G401 (cell line): ENCODE results near the gene ATG2B. TPM values are rescaled to one million over a fixed set of nuclear protein-coding genes. Genes with fewer than 3 reads are reported as not detected.
A peak's percentile ranks its signal among the peaks of the same experiment; 100 is the strongest.

Source experiments
- DNase-seq: peaks from one replicate; pipeline ENCODE4 v3.0.0-alpha.2; 2015; ENCODE audit warnings: low spot score
- in situ Hi-C: cut with HindIII; loops from 2 replicates; pipeline ENCODE4 v1.10.0; 2016; ENCODE audit warnings: low sequenced_read_pairs, mixed read lengths
- total RNA-seq: library from RNA; depleted of rRNA; stranded (reverse); fragments of >200 nt; shearing (Covaris generic); gene quantifications from 2 replicates; pipeline ENCODE4 v1.2.3, GENCODE V29; 2014; rRNA removed

The ATG2B gene, protein sequence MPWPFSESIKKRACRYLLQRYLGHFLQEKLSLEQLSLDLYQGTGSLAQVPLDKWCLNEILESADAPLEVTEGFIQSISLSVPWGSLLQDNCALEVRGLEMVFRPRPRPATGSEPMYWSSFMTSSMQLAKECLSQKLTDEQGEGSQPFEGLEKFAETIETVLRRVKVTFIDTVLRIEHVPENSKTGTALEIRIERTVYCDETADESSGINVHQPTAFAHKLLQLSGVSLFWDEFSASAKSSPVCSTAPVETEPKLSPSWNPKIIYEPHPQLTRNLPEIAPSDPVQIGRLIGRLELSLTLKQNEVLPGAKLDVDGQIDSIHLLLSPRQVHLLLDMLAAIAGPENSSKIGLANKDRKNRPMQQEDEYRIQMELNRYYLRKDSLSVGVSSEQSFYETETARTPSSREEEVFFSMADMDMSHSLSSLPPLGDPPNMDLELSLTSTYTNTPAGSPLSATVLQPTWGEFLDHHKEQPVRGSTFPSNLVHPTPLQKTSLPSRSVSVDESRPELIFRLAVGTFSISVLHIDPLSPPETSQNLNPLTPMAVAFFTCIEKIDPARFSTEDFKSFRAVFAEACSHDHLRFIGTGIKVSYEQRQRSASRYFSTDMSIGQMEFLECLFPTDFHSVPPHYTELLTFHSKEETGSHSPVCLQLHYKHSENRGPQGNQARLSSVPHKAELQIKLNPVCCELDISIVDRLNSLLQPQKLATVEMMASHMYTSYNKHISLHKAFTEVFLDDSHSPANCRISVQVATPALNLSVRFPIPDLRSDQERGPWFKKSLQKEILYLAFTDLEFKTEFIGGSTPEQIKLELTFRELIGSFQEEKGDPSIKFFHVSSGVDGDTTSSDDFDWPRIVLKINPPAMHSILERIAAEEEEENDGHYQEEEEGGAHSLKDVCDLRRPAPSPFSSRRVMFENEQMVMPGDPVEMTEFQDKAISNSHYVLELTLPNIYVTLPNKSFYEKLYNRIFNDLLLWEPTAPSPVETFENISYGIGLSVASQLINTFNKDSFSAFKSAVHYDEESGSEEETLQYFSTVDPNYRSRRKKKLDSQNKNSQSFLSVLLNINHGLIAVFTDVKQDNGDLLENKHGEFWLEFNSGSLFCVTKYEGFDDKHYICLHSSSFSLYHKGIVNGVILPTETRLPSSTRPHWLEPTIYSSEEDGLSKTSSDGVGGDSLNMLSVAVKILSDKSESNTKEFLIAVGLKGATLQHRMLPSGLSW (N-terminal part only)
- total RNA-seq, result 5.5 and 6.8 TPM in 2 replicates

DNA sequence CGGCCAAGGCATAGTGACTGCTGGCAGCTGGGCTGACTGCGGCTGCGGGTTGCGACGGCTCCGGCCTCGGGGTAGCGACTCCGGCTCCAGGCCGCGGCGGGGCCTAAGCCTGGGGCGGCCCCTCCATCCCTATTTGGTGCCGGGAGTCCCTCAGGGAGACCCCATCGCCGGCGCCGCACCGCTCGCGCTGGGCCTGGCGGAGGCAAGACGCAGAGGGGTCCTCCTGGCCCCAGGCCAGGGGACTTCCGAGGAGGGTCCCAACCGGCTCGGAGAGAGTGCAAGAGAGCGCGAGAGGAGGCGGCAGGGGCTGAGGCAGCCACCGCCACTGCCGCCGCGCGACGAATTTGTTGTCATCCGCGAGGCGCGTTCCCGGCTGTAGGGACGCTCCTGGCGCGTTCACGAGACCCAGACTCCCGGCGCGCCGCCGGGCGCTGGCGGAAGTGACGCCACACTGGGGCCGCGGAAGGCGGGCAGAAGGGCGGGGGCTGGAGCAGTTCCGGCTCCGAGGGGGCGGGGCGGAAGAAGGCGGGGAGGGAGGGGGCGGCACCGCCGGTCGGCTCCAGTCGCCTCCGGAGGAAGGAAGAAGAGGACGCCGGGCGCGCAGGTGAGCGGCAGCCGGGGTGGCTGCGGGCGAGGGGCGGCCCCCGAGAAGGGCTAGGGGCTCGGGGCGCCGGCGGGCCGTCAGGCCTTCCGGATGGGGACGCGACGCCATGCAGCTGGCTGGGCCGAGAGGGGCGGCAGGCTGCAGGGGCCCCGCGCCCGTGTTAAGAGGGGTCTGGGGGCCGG, at the start of gene ATG2B, which contains the start of gene GSKIP:
ATG2B (minus strand) TSS at position 377 of the 786 bp plus-strand sequence; CDS start at position 12, 365 bp downstream.
GSKIP (plus strand) TSS at position 562 of the 786 bp plus-strand sequence. CDS start 18,722 bp downstream, outside the sequence.
- in situ Hi-C loops, result no loop called here
- DNase-seq, result peak; percentile 92

DNA sequence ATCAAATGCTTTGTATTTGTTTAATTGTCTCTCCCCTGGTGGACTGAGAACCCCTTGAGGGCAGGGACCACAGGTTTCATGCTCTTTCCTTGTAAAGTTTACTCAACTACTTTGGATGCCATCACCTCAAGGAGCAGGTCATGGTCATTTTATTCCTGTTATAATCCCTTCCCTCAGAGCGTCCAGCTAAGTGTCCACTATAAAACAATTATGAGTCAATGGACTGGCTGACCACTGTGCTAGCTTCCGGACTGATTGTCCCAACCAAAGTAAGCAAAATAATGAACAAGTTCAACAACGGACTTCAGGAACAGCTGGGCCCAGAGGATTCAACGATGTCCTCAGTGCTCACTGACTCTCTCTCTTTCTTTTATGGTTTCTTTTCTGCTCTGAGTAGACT, 47.0 kb upstream of the ATG2B start:
- no peak for DNase-seq
- in situ Hi-C loops, result no loop called here

DNA sequence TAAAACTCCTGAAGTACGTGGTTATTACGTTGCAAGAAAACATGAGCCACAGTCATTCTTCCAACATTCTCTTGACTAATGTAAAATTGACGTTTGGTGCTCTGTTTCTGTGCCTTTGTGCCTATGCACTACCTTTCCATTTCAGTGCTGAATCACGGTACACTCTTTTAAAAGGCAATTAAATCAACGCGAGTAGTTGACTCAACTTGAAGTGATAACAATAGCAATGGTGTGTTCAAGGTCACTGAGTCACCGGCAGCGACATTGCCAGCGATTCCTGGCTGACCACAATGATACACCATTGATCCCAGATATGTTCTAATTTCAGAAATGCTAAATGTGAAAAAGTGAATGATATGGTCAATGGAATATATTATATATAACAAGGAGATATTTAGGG, 46.6 kb upstream of the ATG2B start:
- in situ Hi-C loops, result no loop called here
- DNase-seq, result no peak

GRCh38 chr14:96408608-96409007, 45.5 kb upstream of the ATG2B start:
- in situ Hi-C loops, result no loop called here
- no peak for DNase-seq

DNA sequence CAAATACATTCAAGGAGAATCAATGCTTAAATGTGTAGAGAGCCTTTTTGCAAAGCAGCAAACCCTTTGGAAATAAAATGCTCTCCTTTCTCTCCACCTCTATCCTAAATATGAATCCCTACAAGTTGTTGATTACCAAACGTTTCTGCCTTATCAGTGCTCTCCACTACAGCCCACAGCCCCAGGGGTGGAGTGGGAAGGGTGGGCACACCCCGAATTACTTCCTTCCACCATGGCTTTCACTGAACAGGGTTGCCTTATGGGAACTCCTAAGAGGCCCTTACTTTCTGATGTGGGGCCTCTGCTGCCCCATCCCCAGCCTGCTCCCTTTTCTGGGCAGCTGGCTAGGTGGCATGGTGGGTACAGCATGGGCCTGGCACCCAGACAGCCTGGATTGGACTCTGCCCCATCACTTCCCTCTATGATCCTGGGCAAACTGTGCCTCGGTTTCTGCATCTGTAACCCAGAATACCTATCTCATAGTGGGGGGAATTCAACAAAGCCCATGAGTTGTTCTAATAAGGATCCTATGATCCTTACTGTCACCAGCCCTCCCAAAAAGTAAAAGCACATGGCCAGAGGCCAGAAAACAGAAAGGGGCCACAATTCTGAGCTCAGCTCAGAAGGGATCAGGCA, 44.9 kb upstream of the ATG2B start:
- in situ Hi-C loops, result no loop called here
- no peak for DNase-seq

GRCh38 chr14:96405677-96406076, 42.5 kb upstream of the ATG2B start:
- in situ Hi-C loops, result no loop called here
- DNase-seq, result no peak

DNA sequence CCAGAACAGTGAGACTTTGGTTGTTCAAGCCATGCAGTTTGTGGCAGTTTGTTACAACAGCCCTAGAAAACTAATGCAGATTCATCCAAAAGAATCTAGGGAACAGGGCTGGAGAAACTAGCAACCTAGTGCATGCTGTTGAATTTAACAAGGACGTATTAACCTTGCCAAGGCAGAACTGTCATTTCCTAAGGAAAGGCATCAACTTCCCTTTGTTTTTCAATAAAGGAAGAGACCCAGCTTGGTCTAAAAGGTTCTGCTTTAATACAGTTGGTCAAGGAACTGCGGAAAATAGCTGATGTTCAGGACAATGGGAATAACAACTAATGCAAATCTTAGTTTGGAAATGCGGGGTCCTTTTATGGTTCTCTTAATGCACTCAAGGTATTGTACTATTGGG, 40.3 kb upstream of the ATG2B start:
- no peak for DNase-seq
- in situ Hi-C loops, result no loop called here

DNA sequence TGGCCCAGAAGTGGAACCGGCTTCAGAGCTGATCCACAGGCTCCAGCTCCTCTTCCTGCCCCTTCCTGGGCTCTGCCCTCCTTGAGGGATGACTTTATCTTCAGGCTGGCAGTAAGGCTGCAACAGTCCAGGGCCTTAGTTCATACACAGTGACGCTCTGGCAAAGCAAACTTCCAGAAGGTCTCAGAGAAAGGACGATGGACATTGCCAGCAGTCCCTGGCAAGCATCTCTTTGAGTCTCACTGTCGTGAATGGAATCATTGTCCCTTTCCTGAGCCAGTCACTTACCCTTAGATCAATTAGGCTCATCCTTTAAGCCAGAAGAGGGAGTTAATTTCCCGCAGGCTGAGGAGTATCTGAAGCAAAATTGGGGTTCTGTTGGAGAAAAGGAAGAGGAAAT, 37.4 kb upstream of the ATG2B start:
- in situ Hi-C loops, result no loop called here

DNA sequence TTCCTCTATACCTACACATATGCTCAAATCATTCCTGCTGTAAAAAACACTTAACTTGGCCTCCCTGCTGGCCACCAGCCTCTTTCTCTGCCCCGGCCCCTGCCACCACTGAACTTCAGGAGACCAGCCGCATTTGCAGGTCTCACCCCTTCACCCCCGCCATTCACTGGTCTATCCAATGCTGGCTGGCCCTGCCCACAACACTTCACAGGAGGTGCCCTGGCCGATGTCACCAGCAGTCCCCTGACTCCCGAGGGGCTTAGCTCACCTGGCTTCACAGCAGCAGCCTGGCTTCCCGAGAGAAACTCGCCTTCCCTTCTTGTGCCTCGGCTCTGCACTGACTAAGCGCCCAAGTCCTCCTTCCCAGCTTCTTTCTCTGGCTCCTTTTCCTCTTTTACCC, 36.3 kb upstream of the ATG2B start:
- in situ Hi-C loops, result no loop called here
- no peak for DNase-seq

More for the DNA sequence above, 37.4 kb upstream of the ATG2B start:
- peak; percentile 20 for DNase-seq

GRCh38 chr14:96398921-96399320, 35.8 kb upstream of the ATG2B start:
- DNase-seq, result no peak
- in situ Hi-C loops, result no loop called here

- in situ Hi-C loops, result no loop called here
- no peak for DNase-seq
These were observed 35.3 kb upstream of the ATG2B start for GRCh38 chr14:96398432-96398831.

- in situ Hi-C loops, result no loop called here
- DNase-seq, result no peak
These were observed 31.1 kb upstream of the ATG2B start for GRCh38 chr14:96394047-96394815.

DNA sequence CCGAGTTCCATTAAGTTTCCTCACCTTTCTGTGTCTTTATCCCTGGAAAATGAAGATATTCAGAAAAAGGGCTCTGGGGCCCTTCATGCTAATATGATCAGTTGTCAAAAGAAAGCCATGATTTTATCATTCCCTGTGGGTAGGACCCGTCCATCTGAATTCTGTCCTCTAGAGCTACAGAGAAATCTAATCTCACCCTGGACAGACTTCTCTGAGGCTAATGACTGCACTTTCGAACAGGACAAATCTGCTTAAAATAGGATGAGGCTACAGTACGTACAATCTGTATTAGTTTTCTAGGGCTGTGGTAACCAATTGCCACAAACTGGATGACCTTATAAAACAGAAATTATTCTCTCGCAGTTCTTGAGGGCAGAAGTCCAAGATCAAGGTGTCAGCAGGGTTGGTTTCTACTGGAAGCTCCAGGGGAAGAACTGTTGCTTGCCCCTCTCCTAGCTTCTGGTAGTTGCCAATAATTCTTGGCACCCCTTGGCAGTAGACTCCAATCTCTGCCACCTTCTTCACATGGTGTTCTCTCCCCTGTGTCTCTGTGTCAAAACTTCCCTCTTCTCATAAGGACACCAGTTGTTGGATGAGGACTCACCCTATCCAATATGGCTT, 30.0 kb upstream of the ATG2B start:
- in situ Hi-C loops, result no loop called here
- peak; percentile 6 for DNase-seq

- in situ Hi-C loops, result no loop called here
- DNase-seq, result peak; percentile 87
These were observed 28.4 kb upstream of the ATG2B start for GRCh38 chr14:96391293-96392118.

DNA sequence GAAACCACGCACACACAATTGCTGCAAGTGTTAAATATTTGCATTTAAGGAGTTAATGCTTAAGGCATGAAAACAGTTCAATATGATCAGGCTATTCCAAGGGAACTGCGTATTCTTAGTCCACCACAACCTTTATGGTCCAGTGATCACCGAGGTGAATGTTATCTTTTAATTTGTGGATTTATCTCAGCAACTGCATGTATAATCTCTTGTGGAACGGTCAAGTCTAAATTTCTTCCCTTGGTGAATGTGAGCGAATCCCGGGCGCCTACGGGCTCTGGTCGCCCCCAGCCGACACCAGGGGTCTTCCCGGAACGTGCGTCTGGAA, 27.8 kb upstream of the ATG2B start:
- in situ Hi-C loops, result no loop called here
- peak; percentile 6 for DNase-seq

DNA sequence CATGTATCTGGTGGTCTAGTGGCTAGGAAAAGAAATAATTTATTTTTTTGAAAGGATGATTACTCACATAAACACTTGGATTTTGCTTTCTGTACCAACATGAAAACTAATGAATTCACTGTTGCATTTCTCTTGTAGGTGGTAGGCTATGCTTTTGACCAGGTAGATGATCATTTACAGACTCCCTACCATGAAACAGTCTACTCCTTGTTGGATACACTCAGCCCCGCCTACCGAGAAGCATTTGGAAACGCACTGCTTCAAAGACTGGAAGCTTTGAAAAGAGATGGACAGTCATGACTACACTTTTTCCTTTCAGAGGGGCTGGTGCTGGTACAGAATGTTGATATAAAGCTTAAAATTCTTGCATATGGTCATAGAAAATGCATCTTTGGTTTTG, 22.2 kb upstream of the ATG2B start:
- DNase-seq, result no peak
- in situ Hi-C loops, result no loop called here
